ENCODE results near the gene MAML2.
"Not testable (repeated sequence)": the region's sequence is repeated elsewhere in the genome, so short reads cannot be mapped to it uniquely, and the experiment has no call there.

The MAML2 gene

DNA sequence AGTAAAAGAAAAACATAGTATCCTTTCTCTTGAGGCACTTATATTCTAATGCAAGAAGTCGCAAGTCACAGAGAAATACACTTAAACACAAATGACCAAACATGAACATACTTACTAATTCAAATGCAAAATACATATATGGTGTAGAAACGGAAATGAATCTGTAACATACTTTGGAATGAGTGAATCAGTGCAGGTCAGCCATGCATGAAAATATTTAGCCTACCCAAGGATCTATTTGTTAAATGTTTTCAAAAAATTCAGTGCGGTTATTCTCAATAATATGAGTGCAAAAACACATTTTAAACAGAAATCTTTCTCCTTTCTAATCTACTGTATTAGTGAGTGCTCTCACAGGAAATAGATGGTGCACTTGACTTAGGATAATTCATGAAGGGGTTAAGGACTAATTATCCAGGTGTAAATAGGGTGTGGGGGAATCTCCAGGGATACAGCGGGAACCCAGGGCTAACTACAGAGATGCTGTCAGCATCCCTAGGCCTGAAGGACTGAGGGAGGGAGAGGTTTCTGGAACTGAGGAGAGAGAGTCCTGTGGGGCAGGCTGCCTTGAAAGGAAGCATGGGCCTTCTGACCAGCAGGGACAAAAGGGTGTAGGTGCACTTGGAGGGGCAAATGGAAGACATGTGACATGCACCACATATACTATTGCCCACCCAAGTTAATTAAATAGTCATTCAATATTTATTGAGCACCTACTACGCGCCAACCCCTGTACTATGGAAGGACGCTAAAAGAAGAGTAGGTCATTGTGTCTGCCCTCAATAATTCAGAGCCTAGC lies 139.2 kb downstream of the MAML2 start:
- DNase-seq = no peak

- no peak for DNase-seq
Observed at GRCh38 chr11:96200243-96200642, 142.8 kb downstream of the MAML2 start.

DNA sequence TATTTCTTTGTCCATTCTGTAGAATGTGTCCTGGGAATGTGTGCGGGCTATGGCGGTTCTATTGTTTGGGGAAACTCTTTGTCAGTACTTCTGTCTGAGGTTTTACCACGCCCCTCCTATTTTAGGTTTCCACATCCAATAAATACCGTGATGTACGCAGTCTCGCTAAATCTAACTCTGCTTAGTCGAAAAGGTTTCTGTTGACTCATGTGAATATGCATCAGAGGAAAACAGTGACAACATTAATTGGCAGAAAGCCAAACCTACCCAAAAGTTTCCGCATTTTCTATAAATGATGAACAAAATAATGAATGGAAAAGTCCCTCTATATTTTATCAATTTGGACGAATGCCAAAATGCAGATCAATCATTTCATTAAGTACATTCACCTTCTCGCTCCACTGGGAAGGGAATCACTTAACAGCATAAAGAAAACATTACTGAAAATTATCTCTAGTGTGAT lies 143.4 kb downstream of the MAML2 start:
- peak; percentile 44 to 57 for DNase-seq

GRCh38 chr11:96197801-96198701 lies 144.9 kb downstream of the MAML2 start:
- no peak for DNase-seq

DNA sequence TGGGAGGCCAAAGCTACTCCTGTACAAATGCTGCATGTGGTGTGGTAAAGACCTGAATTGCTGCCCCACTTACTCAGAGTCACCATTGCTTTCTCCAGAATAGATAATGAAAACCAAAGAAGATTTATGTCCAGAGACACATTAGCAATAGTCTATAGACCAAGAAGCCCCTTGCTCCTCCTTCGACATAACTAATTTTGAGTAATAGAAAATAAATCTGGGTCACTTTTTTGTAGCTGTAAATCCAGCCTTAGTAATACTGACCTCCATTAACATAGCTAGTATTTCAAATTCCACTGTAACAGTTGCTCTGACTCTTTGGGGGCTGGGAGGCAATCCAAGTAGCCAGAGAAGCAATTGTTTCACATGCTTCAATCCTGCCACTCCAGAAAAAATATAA lies 145.9 kb downstream of the MAML2 start:
- DNase-seq = no peak

DNA sequence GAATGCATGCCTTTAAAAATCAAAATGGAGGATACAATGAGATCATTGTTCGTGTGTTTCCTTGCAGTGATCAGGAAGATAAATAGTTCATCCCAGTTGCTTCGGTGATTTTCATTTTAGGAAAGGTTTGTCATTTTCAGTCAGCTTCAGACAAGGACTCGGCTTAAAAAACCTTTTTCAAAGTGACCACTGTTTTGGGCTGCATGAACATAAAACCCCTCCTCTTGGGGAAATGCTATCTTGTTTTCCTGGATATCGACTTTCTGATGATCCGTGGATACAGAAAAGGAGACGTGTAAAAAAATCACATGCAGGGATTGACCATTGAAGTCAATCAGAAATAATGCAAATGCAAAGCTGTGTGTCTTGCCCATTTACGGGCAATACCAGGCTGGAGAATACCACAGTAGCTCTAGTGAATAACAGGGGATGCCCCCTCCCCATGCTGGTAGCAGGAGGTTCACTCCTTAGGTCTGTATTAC lies 146.8 kb downstream of the MAML2 start:
- DNase-seq = no peak

DNA sequence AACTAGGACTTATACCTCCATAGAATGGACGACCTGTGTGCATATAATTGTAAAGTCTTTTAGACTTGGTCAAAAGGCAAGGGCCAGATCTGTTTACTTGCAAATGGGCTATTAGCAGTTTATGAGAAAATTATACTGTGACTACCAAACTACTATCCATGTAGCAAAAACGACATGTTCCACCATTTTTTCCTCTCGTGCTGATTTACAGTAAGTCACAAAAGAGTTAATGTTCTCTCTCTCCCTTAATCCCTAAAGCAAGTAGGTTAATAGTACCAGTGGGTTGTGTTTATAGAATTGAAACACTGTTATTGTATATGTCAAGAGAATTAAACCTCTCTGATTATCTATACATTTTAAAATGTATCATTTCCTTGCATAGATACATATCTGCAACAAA lies 147.3 kb downstream of the MAML2 start:
- DNase-seq = no peak

DNA sequence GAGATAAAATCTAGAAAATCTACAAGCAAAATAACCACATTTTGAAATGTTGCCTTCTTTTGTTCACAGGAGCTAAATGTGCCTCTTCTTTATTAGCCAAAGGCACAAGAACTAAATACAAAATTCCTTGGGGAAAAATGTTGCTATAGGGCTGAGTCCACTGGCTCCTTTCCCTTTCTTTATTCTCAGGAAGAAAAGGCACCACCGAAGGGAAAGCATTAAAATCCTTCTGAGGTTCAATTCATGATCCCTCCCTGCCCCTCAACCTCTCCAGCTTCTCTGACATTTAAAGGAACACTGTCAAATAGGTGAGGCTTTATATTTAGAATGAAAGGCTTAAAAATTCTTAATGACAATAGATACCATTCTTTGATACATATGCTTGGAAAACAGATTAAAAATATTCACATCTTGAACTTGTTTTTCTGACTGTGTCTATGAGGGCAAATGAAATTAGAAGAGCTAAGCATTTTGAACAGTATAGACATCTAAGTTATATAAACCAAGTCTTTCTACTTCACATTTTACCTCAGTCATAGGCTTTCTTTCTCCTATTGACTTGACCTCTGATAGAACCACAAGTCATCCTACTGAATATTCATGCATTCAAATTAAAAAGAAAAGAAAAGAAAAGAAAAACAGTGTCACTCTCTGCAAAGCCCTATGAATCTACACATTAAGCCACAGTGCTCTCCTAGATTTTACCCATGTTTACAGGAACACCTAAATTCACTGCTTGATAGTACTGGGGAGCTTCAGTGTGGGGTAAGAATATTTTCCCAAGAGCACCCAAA lies 148.2 kb downstream of the MAML2 start:
- DNase-seq = no peak

- no peak for DNase-seq
Observed at GRCh38 chr11:96193745-96194443, 149.1 kb downstream of the MAML2 start.

DNA sequence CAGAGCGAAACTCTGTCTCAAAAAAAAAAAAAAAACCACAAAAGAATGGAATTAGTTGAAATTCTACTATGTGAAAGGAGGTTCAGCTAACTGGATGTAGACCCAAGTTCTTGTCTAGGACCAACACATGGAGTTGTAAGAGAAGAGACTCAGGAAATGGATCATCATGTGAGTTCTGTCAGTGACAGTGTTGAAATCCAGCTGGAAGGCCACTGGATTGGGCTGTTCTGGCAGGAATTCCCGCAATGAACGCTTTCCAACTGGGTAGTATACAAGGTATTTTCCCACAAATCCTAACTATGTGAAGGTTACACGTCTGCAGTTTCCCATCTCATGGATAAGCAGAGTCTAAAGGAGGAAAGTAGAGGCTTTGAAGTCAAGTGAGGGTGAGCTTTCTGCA lies 151.2 kb downstream of the MAML2 start:
- no peak for DNase-seq

GRCh38 chr11:96189351-96189750 lies 153.6 kb downstream of the MAML2 start:
- DNase-seq = no peak

DNA sequence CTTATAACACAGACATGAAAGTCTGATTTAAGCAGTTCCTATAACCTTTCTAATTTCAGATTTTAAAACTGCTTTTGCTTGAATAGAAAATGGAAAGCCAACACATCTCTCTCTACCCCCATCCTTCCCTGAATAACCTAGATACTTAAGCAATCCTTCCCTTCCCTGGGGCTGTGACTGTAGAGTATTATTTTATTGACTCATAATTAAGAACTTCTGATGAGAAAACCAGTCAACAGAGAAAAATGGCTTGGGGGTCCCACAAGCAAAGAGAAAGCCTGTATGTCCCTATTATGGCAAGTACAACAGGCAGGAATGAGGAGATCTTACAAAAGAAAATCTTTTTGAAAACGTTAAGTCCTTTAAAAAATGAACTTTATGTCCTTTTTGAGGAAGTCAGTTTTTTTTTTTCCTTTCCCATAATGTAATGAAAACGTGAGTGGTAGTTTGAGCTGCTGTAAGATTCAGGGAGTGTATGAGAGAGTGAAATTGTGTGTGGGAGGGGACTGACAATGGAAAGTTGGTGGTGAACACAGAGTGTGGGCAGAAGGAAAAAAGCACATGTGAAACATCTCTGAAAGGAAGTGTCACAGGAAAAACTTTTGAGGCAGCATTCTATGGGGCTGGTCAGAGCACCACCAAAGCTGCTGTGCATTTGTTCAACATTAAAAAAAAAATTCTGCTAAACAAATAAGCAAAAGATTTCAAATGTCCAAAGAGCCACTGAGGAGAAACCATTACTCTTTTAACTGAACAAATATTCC lies 154.6 kb downstream of the MAML2 start:
- peak; percentile 21 to 49 for DNase-seq

DNA sequence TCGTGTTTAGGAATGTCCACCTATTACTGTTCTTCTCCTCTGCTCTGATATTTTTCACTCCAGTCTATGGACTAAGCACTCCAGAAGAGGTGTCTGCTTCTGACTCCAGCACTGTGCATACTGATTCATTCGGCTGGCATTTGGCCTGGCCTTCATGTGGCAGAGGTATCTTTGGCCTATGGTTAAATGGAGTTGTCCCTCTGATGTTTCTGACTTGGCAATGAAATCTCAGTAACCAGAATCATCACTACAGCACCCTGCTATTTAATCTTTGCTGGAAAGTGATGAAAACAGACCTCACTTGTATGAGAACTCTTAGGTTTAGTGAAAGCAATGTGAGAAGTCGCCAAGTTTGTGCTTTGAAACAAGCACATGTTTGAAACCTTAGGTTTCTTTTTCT lies 155.2 kb downstream of the MAML2 start:
- peak in 1 of 2 donors; percentile 37 for DNase-seq

DNA sequence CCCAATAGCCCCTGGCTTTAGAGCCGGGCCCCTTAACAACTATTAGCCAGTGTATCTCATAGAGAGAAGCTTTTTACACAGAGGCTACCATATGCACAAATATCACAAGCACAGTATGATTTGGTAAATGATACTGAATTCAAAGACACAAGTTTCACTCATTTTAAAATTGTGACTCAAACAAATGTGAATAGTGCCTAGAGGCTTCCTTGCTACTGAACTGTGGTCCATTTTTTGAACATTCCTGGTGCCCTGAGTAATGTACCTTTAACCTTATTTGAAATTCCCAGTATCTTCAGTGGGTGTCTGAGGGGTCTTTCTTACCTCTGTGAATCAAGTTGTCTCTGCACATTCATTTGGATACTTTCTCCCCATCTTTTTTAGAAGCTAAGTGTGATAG lies 156.2 kb downstream of the MAML2 start:
- no peak for DNase-seq

GRCh38 chr11:96185220-96185768 lies 157.7 kb downstream of the MAML2 start:
- no peak for DNase-seq

GRCh38 chr11:96180937-96181336 lies 162.1 kb downstream of the MAML2 start:
- DNase-seq = not testable (repeated sequence)

GRCh38 chr11:96180341-96180740 lies 162.7 kb downstream of the MAML2 start:
- no peak for DNase-seq

GRCh38 chr11:96179905-96180304 lies 163.1 kb downstream of the MAML2 start:
- no peak for DNase-seq

DNA sequence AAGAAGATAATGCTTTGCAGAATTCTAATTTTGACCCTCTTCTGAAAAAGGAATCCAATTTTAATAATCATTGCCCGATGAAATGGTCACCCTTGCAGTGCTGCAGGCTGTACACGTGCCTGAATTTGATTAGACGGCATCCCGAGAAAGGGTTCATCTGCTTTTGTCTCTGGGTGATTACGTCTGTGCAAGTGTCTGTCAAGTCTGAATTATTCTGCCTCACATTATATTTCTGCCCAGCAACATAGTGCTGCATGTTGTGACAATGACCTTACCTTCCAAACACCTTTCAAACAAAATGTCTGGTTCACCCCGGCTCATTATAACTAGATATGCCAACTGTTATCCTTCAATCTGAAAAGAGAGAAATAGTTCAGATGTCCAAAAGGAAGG lies 164.1 kb downstream of the MAML2 start:
- no peak for DNase-seq

DNA sequence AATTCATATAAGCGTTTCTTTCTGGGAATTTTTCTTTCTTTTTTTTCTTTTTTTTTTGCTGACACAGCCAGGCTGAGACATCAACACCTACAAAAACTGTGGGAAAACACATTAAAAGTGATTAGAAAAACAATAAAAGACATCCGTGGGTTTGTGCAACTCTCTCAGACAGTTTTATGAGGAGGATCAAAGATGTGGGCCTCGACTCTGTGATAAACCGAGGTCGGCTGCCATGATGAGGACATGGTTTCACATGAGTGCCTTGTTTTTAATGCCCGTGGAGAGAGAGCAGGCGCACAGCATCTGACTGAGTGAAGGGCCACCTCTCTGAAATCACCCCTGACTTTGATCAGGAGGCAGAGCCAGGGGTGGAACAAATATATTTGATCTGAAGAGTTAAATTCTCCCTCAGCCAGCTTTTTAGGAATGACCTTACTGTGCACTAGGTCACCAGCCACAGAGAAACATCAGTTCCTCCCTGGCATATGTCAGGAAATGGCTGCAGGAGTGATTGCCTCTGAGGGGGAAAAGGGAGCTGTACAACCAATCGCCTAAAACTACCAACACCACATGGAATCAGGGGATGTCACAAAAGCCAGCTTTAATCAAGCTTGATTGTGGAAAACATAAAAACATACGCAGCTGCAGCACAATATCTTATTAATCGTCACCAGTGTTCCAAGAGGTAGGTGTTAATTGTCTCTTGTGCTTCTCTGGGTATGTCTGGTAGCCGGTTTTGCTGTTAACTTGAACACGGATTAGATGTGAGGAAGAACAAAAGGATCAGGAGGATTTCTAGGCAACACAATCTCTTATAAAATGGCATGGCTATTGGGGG lies 164.7 kb downstream of the MAML2 start:
- DNase-seq = no peak

Data from stimulated activated CD4-positive, alpha-beta T cell treated with anti-CD3 and anti-CD28 coated beads, Interleukin-2, amount 100 ng/mL, for 24 hours (primary cell).